B cell (primary cell): ENCODE data around the gene COBL. TPM values are rescaled to one million over a fixed set of nuclear protein-coding genes. Genes with fewer than 3 reads are reported as not detected.

Experiments used
- ATAC-seq: fragments of 200-7000 bp; cut with Tn5 transposase; one replicate; pipeline ENCODE4 v1.10.0; 2021; ENCODE audit warnings: low read depth, mild to moderate bottlenecking, moderate number of reproducible peaks, moderate library complexity
- CTCF ChIA-PET: fragments of 350-600 bp; sonication (Branson Sonifier 250); formaldehyde crosslinking; loops from one replicate; lab custom pipeline; 2021; ENCODE audit warnings: antibody characterized with exemption, inconsistent platforms; lab: Charles Lee
- POLR2A ChIA-PET: fragments of 350-600 bp; sonication (Branson Sonifier 250); formaldehyde crosslinking; loops from one replicate; lab custom pipeline; 2021; ENCODE audit warnings: antibody characterized with exemption; lab: Charles Lee
- DNase-seq: peaks from one replicate; pipeline ENCODE4 v3.0.0; 2013
- H2AFZ ChIP-seq: 2 replicates; pipeline ENCODE4 v1.6.1; 2012; ENCODE audit warnings: mild to moderate bottlenecking, low read depth, low read length; ENCODE audit not compliant: insufficient read depth, poor library complexity, severe bottlenecking
- H3K27ac ChIP-seq, 2 donors: 1 replicate in 1 of 2; 2 replicates in 1 of 2; pipeline ENCODE4 v1.5.1; 2012 to 2013; ENCODE audit warnings: low read length in 2 of 2, mild to moderate bottlenecking in 2 of 2, moderate library complexity in 1 of 2
- H3K27me3 ChIP-seq, 4 experiments: fragments of 200-600 bp in 1 of 4; sonication (generic) in 1 of 4; replicated peaks in 1 of 4; 1 replicate in 2 of 4; 2 replicates in 2 of 4; pipeline versions ENCODE4 v1.6.1 to v1.7.0; 2013 to 2016; ENCODE audit warnings: low read length in 3 of 4, mild to moderate bottlenecking in 2 of 4, mixed read lengths in 1 of 4, moderate library complexity in 1 of 4; ENCODE audit not compliant: insufficient read depth in 4 of 4, control insufficient read depth in 3 of 4; ENCODE audit errors: control extremely low read depth in 1 of 4
- H3K36me3 ChIP-seq, 2 experiments: replicated peaks in 1 of 2; 1 replicate in 1 of 2; 2 replicates in 1 of 2; pipeline versions ENCODE4 v1.6.1 to v1.7.1; 2013; ENCODE audit warnings: low read length in 1 of 2; ENCODE audit not compliant: insufficient read depth in 2 of 2, control insufficient read depth in 1 of 2; ENCODE audit errors: control extremely low read depth in 1 of 2, extremely low read depth in 1 of 2
- H3K4me1 ChIP-seq, 2 donors: fragments of 200-600 bp in 1 of 2; sonication (generic) in 1 of 2; 1 replicate in 1 of 2; 2 replicates in 1 of 2; pipeline versions ENCODE4 v1.5.1 to v1.6.1; 2013 to 2017; ENCODE audit warnings: low read length in 2 of 2; ENCODE audit not compliant: control insufficient read depth in 2 of 2, insufficient read depth in 2 of 2
- H3K4me2 ChIP-seq: replicated peaks from 2 replicates; pipeline ENCODE3; 2012; ENCODE audit warnings: mild to moderate bottlenecking, low read depth, low read length; ENCODE audit not compliant: poor library complexity, severe bottlenecking
- H3K4me3 ChIP-seq, 5 experiments: fragments of 200-600 bp in 1 of 5; sonication (generic) in 1 of 5; 1 replicate in 3 of 5; 2 replicates in 2 of 5; pipeline versions ENCODE4 v1.5.1 to v1.7.0; 2011 to 2016; ENCODE audit warnings: low read length in 4 of 5, mild to moderate bottlenecking in 4 of 5, low read depth in 2 of 5, control low read depth in 1 of 5, moderate library complexity in 1 of 5; ENCODE audit not compliant: insufficient read depth in 1 of 5; ENCODE audit errors: control extremely low read depth in 1 of 5, extremely low read depth in 1 of 5
- H3K79me2 ChIP-seq: fragments of 200-600 bp; sonication (generic); one replicate; pipeline ENCODE4 v1.6.0; 2016; ENCODE audit warnings: low read length; ENCODE audit not compliant: control insufficient read depth, insufficient read depth
- H3K9ac ChIP-seq: fragments of 200-600 bp; sonication (generic); 2 replicates; pipeline ENCODE4 v1.6.1; 2017; ENCODE audit warnings: mild to moderate bottlenecking, low read length, moderate library complexity
- H3K9me3 ChIP-seq, 3 donors: one replicate each; pipeline versions ENCODE4 v1.6.1 to v1.7.1; 2013; ENCODE audit warnings: low read length in 2 of 3; ENCODE audit not compliant: control insufficient read depth in 2 of 3, insufficient read depth in 1 of 3; ENCODE audit errors: control extremely low read depth in 1 of 3
- H4K20me1 ChIP-seq: 2 replicates; pipeline ENCODE4 v1.6.0; 2012; ENCODE audit warnings: mild to moderate bottlenecking, low read length; ENCODE audit not compliant: insufficient read depth, control insufficient read depth, poor library complexity, severe bottlenecking
- H3K27ac Mint-ChIP-seq: one replicate; pipeline ENCODE4 v1.8.0; 2021; ENCODE audit warnings: mixed read lengths
- H3K27me3 Mint-ChIP-seq: one replicate; pipeline ENCODE4 v1.8.0; 2021; ENCODE audit warnings: mixed read lengths
- H3K4me1 Mint-ChIP-seq: one replicate; pipeline ENCODE4 v1.8.0; 2021; ENCODE audit warnings: mixed read lengths
- H3K4me3 Mint-ChIP-seq: one replicate; pipeline ENCODE4 v1.8.0; 2021; ENCODE audit warnings: mixed read lengths
- H3K9me3 Mint-ChIP-seq: one replicate; pipeline ENCODE4 v1.8.0; 2022; ENCODE audit warnings: mixed read lengths; ENCODE audit not compliant: insufficient read depth
- EZH2 ChIP-seq: IDR thresholded peaks from 2 replicates; pipeline ENCODE4 v1.6.1; 2012; ENCODE audit warnings: borderline replicate concordance, low read depth, mild to moderate bottlenecking, moderate library complexity, low read length; ENCODE audit not compliant: insufficient read depth, poor library complexity, severe bottlenecking
- WGBS: methylation state at CpG from one replicate; pipeline ENCODE4 v1.1.5; 2013; ENCODE audit warnings: missing lambda C conversion rate; ENCODE audit not compliant: insufficient coverage; 5-methylcytosine and 5-hydroxymethylcytosine counted together
- intact Hi-C: fragments of 100-400 bp; cut with micrococcal nuclease; formaldehyde crosslinking; loops from one replicate; pipeline ENCODE4 v1.10.0; 2022
- polyA plus RNA-seq: library from polyadenylated mRNA; depleted of rRNA; stranded (reverse); fragments of >200 nt; gene quantifications from 2 replicates; pipeline ENCODE4 v1.2.3, GENCODE V29; 2012
- total RNA-seq, 2 donors: library from RNA; stranded (reverse); fragments of 120-200 nt in 1 of 2; gene quantifications; 1 replicate in 1 of 2; 2 replicates in 1 of 2; pipeline versions ENCODE4 v1.2.3 to v1.2.4, GENCODE V29; 2013 to 2022
- TF ChIP-seq, protein P1 (sequence below): fragments of 200-600 bp; IDR thresholded peaks from one replicate; pipeline ENCODE4 v1.8.0; 2022; ENCODE audit warnings: antibody characterized with exemption, mild to moderate bottlenecking

Gene COBL
- total and polyA plus RNA-seq, 2 donors (not counting 1 experiment from before 2014, with no cell fraction given) = not detected

DNA sequence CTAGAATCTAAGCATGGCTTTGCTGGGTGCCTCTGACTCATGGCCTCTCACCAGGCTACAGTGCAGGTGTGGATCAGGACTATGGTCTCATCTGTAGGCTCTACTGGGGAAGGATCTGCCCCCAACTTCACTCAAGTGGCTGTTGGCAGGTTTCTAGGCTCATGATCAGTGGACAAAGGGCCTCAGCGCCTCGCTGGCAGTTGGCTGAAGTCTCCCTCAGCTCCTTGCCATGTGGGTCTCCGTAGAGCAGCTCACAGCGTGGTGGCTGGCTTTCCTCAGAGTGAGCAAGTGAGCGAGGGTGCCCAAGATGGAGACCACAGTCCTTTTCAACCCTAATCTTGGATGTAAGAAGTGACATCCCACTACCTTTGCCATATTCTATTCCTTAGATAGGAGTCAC is 238.0 kb downstream of the COBL start:
- 87% methylated on average over 5 of the region's 5 CpGs for WGBS
- H4K20me1 ChIP-seq = no peaks in the 10 kb centered on the region
- H3K9me3 ChIP-seq = peaks cover 0 to 5% (median 0%) of the 10 kb centered on the region in 3 donors
- H3K4me3 ChIP-seq = no peak overlapping the region
- ATAC-seq (no peak), DNase-seq (no peak)
- H3K4me1 ChIP-seq = no peaks in the 10 kb centered on the region
- H3K27me3 ChIP-seq = no peaks in the 10 kb centered on the region
- ChIA-PET CTCF (no interaction called here), POLR2A (no interaction called here)
- H3K36me3 ChIP-seq = no peaks in the 10 kb centered on the region
- no peak overlapping the region for H3K4me3 Mint-ChIP-seq
- no peaks in the 10 kb centered on the region for H3K9me3 Mint-ChIP-seq
- no peaks in the 10 kb centered on the region for H3K4me1 Mint-ChIP-seq
- no peak for TF ChIP-seq EZH2
- TF ChIP-seq, protein P1, sequence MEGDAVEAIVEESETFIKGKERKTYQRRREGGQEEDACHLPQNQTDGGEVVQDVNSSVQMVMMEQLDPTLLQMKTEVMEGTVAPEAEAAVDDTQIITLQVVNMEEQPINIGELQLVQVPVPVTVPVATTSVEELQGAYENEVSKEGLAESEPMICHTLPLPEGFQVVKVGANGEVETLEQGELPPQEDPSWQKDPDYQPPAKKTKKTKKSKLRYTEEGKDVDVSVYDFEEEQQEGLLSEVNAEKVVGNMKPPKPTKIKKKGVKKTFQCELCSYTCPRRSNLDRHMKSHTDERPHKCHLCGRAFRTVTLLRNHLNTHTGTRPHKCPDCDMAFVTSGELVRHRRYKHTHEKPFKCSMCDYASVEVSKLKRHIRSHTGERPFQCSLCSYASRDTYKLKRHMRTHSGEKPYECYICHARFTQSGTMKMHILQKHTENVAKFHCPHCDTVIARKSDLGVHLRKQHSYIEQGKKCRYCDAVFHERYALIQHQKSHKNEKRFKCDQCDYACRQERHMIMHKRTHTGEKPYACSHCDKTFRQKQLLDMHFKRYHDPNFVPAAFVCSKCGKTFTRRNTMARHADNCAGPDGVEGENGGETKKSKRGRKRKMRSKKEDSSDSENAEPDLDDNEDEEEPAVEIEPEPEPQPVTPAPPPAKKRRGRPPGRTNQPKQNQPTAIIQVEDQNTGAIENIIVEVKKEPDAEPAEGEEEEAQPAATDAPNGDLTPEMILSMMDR = no peak
- H3K9ac ChIP-seq = no peak overlapping the region
- H3K4me2 ChIP-seq = no peak overlapping the region
- H3K27ac ChIP-seq = no peak overlapping the region
- intact Hi-C loops = no loop called here
- no peak overlapping the region for H3K27ac Mint-ChIP-seq
- H3K79me2 ChIP-seq = no peaks in the 10 kb centered on the region
- H3K27me3 Mint-ChIP-seq = no peaks in the 10 kb centered on the region
- no peak overlapping the region for H2AFZ ChIP-seq

DNA sequence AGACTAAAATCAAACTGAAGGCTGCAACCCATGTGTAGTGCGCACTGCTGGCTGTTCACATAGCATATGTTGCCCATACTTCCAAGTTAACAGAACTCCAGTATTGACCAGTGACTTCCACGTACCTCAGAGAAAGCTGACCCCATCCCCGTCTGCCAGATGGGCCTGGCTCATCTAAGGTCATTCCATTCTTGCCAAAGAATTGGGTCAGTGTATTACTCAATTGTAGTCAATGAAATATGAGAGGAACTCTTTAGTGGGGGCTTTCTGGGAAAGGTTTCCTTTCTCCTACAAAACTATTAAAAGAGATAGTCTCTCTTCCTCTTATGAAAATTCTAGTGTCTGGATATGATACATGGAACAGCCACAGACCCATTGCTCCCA is 238.6 kb downstream of the COBL start:
- H3K27ac ChIP-seq = no peak overlapping the region
- H2AFZ ChIP-seq = no peak overlapping the region
- no peak overlapping the region for H3K4me2 ChIP-seq
- Mint-ChIP-seq H3K27me3 (no peaks in the 10 kb centered on the region), H3K4me3 (no peak overlapping the region), H3K9me3 (no peaks in the 10 kb centered on the region), H3K4me1 (no peaks in the 10 kb centered on the region), H3K27ac (no peak overlapping the region)
- no peaks in the 10 kb centered on the region for H3K36me3 ChIP-seq
- H3K4me1 ChIP-seq = no peaks in the 10 kb centered on the region
- H3K79me2 ChIP-seq = no peaks in the 10 kb centered on the region
- ATAC-seq (no peak), DNase-seq (no peak)
- no peak for TF ChIP-seq EZH2
- TF ChIP-seq, protein P1 = no peak
- ChIA-PET POLR2A (no interaction called here), CTCF (no interaction called here)
- H4K20me1 ChIP-seq = no peaks in the 10 kb centered on the region
- H3K4me3 ChIP-seq = no peak overlapping the region
- H3K9ac ChIP-seq = no peak overlapping the region
- peaks cover 0 to 5% (median 0%) of the 10 kb centered on the region in 3 donors for H3K9me3 ChIP-seq
- intact Hi-C loops = no loop called here
- H3K27me3 ChIP-seq = no peaks in the 10 kb centered on the region
- 100% methylated on average over 1 of the region's 3 CpGs for WGBS
